Kidney epithelial cell (primary cell): ENCODE data around the gene KLHL4. TPM values are rescaled to one million over a fixed set of nuclear protein-coding genes. Genes with fewer than 3 reads are reported as not detected.

Experiments used
- DNase-seq: peaks from one replicate; pipeline ENCODE4 v3.0.0-alpha.2; 2010; ENCODE audit warnings: low read depth
- H3K27me3 ChIP-seq: 2 replicates; pipeline ENCODE4 v1.6.0; 2011; ENCODE audit warnings: low read length; ENCODE audit not compliant: control insufficient read depth, insufficient read depth
- H3K36me3 ChIP-seq: 2 replicates; pipeline ENCODE4 v1.5.1; 2011; ENCODE audit warnings: low read length; ENCODE audit not compliant: control insufficient read depth, insufficient read depth
- H3K4me3 ChIP-seq: 2 replicates; pipeline ENCODE4 v1.5.1; 2011; ENCODE audit warnings: low read depth, mild to moderate bottlenecking, control low read depth, low read length
- CTCF ChIP-seq: IDR thresholded peaks from 2 replicates; pipeline ENCODE4 v1.5.1; 2011; ENCODE audit warnings: mild to moderate bottlenecking, moderate library complexity, low read length, control low read depth, inconsistent platforms; ENCODE audit not compliant: insufficient read depth, poor library complexity, severe bottlenecking
- total RNA-seq: library from RNA; depleted of rRNA; stranded (reverse); fragments of >200 nt; gene quantifications from 2 replicates; pipeline ENCODE4 v1.2.3, GENCODE V29; 2015

Gene KLHL4
- total RNA-seq, 1 donor from 2014 or later, result 1.1 TPM

DNA sequence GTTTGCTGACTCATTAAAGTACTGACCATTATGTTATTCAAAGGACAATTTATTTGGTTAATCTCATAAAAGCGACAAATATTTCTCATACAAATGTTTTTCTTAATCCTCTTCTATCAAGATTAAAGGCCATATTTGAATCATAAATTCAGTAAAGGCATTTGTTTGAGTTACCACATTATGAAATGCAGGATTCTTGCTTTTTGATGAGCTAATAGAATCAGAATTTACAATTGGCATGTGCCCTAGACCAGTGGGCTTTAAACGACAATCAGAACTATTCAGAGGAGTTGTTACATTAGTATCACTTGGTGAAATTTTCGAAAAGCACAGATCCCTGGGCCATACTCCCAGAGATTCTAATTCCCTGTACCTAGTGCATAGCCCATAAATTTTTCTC lies 55.3 kb downstream of the KLHL4 start:
- Histone ChIP-seq H3K36me3 (no peaks in the 10 kb centered on the region), H3K4me3 (no peak overlapping the region), H3K27me3 (no peaks in the 10 kb centered on the region)
- no peak for TF ChIP-seq CTCF
- DNase-seq, result no peak

DNA sequence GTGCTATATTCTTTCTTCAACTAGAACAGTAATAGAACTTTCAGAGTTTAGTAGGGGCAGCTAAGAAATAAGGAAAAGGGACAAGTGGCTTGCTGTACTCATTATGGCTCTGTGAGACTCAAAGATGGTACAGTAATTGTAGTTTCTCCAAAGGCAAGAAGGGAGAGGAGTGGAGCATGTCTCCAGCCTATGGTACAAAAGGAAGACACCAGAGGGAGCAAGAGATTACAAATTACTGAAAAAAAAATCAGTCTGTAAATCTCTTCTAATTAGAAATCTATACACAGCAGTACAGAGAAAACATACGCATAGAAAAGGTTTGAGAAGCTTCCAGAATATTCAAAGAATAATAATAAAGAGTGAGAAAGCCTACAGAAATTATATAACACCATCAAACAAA lies 61.4 kb downstream of the KLHL4 start:
- H3K4me3 ChIP-seq, result no peak overlapping the region
- no peak for DNase-seq
- H3K36me3 ChIP-seq, result no peaks in the 10 kb centered on the region
- TF ChIP-seq CTCF, result peak; percentile 4
- H3K27me3 ChIP-seq, result no peaks in the 10 kb centered on the region

DNA sequence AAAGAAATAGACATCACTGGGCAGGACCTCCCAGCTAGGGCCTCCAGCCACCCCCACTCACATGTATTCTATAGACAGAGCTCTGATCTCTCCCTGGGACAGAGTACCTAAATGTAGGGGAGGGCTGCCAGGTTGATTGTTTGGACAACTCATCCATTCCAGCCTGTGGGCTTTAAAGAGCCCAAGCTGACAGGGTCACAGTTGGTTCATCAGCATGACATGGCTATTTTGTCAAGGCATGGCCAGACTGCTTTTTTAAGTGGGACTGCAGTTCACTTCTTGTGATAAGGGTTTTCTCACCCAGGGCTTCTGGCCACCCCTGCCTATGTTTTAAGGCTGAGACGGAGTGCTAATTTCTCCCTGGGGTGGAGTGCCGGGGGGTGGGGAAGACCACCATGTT lies 63.3 kb downstream of the KLHL4 start:
- no peaks in the 10 kb centered on the region for H3K36me3 ChIP-seq
- TF ChIP-seq CTCF, result no peak
- H3K4me3 ChIP-seq, result no peak overlapping the region
- H3K27me3 ChIP-seq, result no peaks in the 10 kb centered on the region
- DNase-seq, result no peak

DNA sequence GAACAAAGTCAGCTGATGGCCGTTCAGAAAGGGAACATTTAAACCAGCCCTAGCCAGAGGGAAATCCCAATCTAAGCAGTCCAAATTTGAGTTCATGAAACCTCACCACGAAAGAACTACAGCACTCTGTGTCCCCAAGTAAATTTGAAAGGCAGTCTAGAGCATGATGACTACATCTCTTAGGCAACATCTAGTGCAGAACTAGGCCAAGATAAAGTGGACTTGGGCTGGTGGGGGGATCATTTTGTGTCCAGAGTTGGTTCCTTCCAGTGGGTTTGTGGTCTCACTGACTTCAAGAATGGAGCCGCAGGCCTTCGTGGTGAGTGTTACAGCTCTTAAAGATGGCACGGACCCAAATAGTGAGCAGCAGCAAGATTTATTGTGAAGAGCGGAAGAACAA lies 64.9 kb downstream of the KLHL4 start:
- no peak for DNase-seq
- no peaks in the 10 kb centered on the region for H3K27me3 ChIP-seq
- H3K36me3 ChIP-seq, result no peaks in the 10 kb centered on the region
- H3K4me3 ChIP-seq, result no peak overlapping the region
- TF ChIP-seq CTCF, result no peak

DNA sequence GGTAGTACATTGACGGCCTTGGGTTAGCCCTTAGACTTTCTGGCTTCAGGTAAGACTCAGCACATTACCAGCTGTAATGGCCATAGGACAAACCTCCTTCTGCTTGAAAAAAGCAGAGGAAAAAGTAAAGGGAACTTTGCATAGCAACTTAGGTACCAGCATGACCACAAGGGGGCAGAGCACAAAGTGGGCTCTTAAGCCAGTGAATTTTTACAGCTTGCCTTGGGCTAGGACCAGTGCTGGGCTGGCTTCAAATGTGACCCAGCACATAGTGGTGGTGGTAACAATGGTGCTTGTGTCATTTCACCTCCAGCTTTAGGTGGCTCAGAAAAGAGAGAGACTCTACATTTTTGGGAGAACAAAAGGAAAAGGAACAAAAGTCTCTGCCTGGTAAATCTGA lies 66.1 kb downstream of the KLHL4 start:
- no peaks in the 10 kb centered on the region for H3K36me3 ChIP-seq
- H3K27me3 ChIP-seq, result no peaks in the 10 kb centered on the region
- DNase-seq, result no peak
- no peak overlapping the region for H3K4me3 ChIP-seq
- TF ChIP-seq CTCF, result peak; percentile 41

- no peak for DNase-seq
- no peak overlapping the region for H3K4me3 ChIP-seq
- H3K27me3 ChIP-seq, result no peaks in the 10 kb centered on the region
- no peak for TF ChIP-seq CTCF
- H3K36me3 ChIP-seq, result no peaks in the 10 kb centered on the region
These were observed 98.8 kb downstream of the KLHL4 start for GRCh38 chrX:87616371-87616770.
